ENCODE measurements around the gene CASD1.

- TF ChIP-seq CTCF (IDR thresholded peaks at IDR 0.05; ENCODE audit: low read depth, low read length, poor library complexity, severe bottlenecking) = no peak
- no peak for TF ChIP-seq EZH2phosphoT487 (IDR thresholded peaks at IDR 0.05; ENCODE audit: borderline replicate concordance, low read length)
Observed at GRCh38 chr7:94584113-94584512, 74.5 kb downstream of the CASD1 start.
